Stimulated activated naive CD8-positive, alpha-beta T cell treated with anti-CD3 and anti-CD28 coated beads, Interleukin-15, amount 100 ng/mL, for 72 hours (primary cell): ENCODE measurements around the gene PIK3AP1.

Source experiments
- ATAC-seq: fragments of 150-1000 bp; cut with Tn5 transposase; 2 replicates; pipeline ENCODE4 v1.10.0; 2021; ENCODE audit warnings: mild to moderate bottlenecking, moderate library complexity
- DNase-seq, 2 donors: peaks; one replicate each; pipeline ENCODE4 v3.0.0; 2021 to 2022
- H3K27ac Mint-ChIP-seq, 2 donors: one replicate each; pipeline ENCODE4 v1.8.0; 2022; ENCODE audit warnings: mild to moderate bottlenecking in 2 of 2, mixed read lengths in 2 of 2, moderate library complexity in 2 of 2
- H3K27me3 Mint-ChIP-seq: one replicate; pipeline ENCODE4 v1.8.0; 2022; ENCODE audit warnings: mixed read lengths
- H3K4me1 Mint-ChIP-seq: one replicate; pipeline ENCODE4 v1.8.0; 2022; ENCODE audit warnings: mild to moderate bottlenecking, mixed read lengths
- H3K4me3 Mint-ChIP-seq, 2 donors: one replicate each; pipeline ENCODE4 v1.8.0; 2022; ENCODE audit warnings: mild to moderate bottlenecking in 2 of 2, mixed read lengths in 2 of 2, moderate library complexity in 1 of 2
- H3K9me3 Mint-ChIP-seq, 2 donors: one replicate each; pipeline ENCODE4 v1.8.0; 2022; ENCODE audit warnings: mixed read lengths in 2 of 2

The PIK3AP1 gene

GRCh38 chr10:96606946-96607345 is 113.4 kb downstream of the PIK3AP1 start:
- no peaks in the 10 kb centered on the region for H3K27me3 Mint-ChIP-seq
- no peaks in the 10 kb centered on the region for H3K9me3 Mint-ChIP-seq
- H3K4me3 Mint-ChIP-seq = no peak overlapping the region
- H3K4me1 Mint-ChIP-seq = peaks cover 6% of the 10 kb centered on the region
- H3K27ac Mint-ChIP-seq = no peak overlapping the region
- ATAC-seq (no peak), DNase-seq (no peak)

DNA sequence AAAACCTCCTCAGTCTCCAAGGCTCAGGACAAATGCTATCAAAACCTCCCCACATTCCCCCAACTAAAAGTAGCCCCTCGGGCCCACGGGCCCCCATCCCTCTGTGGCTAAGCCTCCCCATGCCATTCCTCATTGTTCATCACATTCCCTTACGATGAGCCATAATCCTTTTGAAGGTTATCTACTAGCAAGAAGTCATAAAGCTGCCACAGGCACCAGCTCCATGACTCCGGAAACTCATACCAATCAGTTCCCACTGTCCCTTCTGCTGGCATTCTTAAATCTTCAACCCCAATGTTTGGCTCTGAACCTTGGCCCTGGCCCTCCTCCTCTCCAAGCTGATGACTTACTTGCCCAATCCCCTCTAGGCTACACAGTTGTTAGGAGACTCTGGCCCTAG is 114.1 kb downstream of the PIK3AP1 start:
- Mint-ChIP-seq H3K27ac (no peak overlapping the region), H3K4me1 (peaks cover 6% of the 10 kb centered on the region), H3K9me3 (no peaks in the 10 kb centered on the region), H3K27me3 (no peaks in the 10 kb centered on the region), H3K4me3 (no peak overlapping the region)
- no peak for ATAC-seq
- DNase-seq = no peak

- H3K4me3 Mint-ChIP-seq = no peak overlapping the region
- no peaks in the 10 kb centered on the region for H3K27me3 Mint-ChIP-seq
- ATAC-seq (no peak), DNase-seq (no peak)
- H3K27ac Mint-ChIP-seq = no peak overlapping the region
- no peaks in the 10 kb centered on the region for H3K4me1 Mint-ChIP-seq
- H3K9me3 Mint-ChIP-seq = no peaks in the 10 kb centered on the region
Observed at GRCh38 chr10:96600337-96600736, 120.0 kb downstream of the PIK3AP1 start.

GRCh38 chr10:96598846-96599245 is 121.5 kb downstream of the PIK3AP1 start:
- ATAC-seq (no peak), DNase-seq (no peak)
- H3K4me1 Mint-ChIP-seq = no peaks in the 10 kb centered on the region
- no peak overlapping the region for H3K27ac Mint-ChIP-seq
- no peak overlapping the region for H3K4me3 Mint-ChIP-seq
- H3K9me3 Mint-ChIP-seq = no peaks in the 10 kb centered on the region
- H3K27me3 Mint-ChIP-seq = no peaks in the 10 kb centered on the region

DNA sequence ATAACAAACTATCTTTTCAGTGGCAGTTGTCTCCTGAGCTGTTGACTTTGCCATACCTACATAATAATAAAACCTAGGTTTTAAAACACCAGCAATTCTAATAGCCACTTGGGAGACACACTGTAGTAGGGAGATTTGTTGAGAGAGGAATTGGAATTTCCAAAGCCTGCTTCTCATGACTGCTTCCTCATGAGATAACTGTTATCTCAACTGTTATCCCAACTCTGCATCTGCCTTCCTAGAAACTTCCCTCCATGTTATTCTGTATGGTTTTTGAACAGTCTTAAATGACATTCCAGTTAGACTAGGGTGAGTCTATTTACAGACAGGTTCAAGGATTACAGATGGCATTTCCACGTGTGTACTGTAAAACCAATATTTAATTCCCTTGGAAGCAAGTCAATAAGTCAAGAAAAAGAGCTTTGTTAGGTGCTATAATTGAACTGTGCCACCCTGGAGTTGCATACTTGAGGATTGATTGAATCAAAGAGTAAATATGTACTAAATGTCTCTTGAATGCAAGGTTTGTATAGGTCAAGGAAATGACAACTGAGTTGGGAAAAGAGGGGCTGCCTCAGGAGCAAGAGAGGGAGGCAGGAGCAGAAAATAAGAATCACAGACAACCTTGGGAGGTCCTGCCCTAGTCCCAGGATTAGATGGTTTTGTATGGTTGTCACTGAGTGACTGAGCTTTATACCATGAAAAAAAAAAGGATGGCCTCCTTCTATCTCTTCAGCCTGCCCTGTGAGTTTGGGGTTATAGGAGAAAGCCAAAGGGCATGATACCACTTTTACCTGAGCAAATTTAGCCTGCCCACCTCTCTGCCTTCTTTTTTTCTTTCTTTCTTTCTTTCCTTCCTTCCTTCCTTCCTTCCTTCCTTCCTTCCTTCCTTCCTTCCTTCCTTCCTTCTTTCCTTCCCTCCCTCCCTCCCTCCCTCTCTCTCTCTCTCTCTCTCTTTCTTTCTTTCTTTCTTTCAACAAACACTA is 123.6 kb downstream of the PIK3AP1 start:
- no peaks in the 10 kb centered on the region for H3K9me3 Mint-ChIP-seq
- no peak overlapping the region for H3K27ac Mint-ChIP-seq
- H3K4me3 Mint-ChIP-seq = no peak overlapping the region
- DNase-seq = no peak
- H3K27me3 Mint-ChIP-seq = no peaks in the 10 kb centered on the region
- ATAC-seq = no peak
- H3K4me1 Mint-ChIP-seq = peaks cover 4% of the 10 kb centered on the region

DNA sequence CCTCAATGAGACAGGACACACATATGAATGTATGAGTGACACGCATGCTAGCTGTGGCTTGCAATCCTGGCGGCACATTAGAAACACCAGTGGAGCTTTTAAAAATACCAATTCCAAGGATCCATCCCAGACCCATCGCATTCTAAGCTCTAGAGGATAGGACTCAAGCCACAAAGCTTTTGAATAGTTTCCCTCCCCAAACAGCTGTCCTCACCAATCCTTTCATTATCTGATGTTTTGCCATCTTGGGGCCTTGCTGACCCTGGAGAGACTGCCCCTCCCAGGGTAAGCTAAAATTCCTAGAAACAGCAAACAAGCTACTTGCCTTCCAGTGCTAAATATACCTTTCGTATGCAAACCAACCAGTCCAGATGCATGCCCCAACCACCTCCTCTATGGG is 124.6 kb downstream of the PIK3AP1 start:
- no peak for ATAC-seq
- DNase-seq = no peak
- Mint-ChIP-seq H3K4me1 (peaks cover 8% of the 10 kb centered on the region), H3K27ac (no peak overlapping the region), H3K9me3 (no peaks in the 10 kb centered on the region), H3K27me3 (no peaks in the 10 kb centered on the region), H3K4me3 (no peak overlapping the region)

GRCh38 chr10:96591946-96592345 is 128.4 kb downstream of the PIK3AP1 start:
- H3K4me3 Mint-ChIP-seq = no peak overlapping the region
- H3K9me3 Mint-ChIP-seq = no peaks in the 10 kb centered on the region
- no peak for ATAC-seq
- DNase-seq = no peak
- no peak overlapping the region for H3K27ac Mint-ChIP-seq
- H3K27me3 Mint-ChIP-seq = no peaks in the 10 kb centered on the region
- peaks cover 8% of the 10 kb centered on the region for H3K4me1 Mint-ChIP-seq

GRCh38 chr10:96588616-96589419 is 131.5 kb downstream of the PIK3AP1 start:
- Mint-ChIP-seq H3K4me3 (no peak overlapping the region), H3K9me3 (no peaks in the 10 kb centered on the region), H3K27me3 (no peaks in the 10 kb centered on the region), H3K4me1 (peaks cover 16% of the 10 kb centered on the region), H3K27ac (no peak overlapping the region)
- DNase-seq (peak; percentile 32 to 61), ATAC-seq (peak; percentile 84)

- no peak overlapping the region for H3K4me3 Mint-ChIP-seq
- ATAC-seq (no peak), DNase-seq (no peak)
- H3K27ac Mint-ChIP-seq = no peak overlapping the region
- H3K27me3 Mint-ChIP-seq = no peaks in the 10 kb centered on the region
- no peaks in the 10 kb centered on the region for H3K9me3 Mint-ChIP-seq
- peaks cover 23% of the 10 kb centered on the region for H3K4me1 Mint-ChIP-seq
Observed at GRCh38 chr10:96588060-96588554, 132.2 kb downstream of the PIK3AP1 start.

DNA sequence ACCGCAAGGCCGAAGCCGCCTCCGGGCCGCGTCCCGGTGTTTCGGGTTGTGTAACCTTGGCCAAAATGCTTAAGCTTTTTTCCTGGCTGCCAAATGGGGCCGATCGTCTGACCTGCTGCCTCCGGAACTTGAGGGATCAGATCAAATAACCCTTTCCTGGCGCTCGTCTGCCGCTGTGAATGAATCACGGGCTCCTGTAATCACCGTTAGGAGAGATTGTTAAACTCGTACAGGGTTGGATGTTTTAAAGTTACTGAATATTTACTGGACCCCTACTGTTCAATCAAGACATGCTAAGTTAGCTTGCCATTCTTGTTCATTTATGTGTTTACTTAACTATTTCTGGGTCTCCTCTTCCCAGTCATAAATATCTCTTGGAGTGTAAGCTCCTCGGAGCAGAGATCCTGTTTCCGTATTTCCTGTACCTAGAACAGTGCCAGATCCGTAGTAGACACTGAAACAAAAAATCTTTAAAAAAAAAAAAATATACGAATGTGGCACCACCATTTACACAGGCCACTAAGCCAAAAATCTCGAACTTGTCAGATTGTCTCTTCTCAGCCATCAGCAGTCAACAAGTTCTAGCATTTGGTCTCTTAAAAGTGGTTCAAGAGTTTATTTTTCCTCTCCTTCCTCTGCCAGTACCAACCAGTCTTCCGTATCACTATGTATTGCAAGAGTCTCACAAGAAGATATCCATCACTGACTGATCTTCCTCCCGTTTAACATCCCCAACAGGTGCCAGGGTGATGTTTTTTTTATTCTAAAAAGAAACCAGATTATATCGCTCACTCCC is 132.9 kb downstream of the PIK3AP1 start:
- peak overlapping the region in 1 of 2 donors; percentile 96 for H3K27ac Mint-ChIP-seq
- no peak for DNase-seq
- no peak overlapping the region for H3K4me3 Mint-ChIP-seq
- H3K9me3 Mint-ChIP-seq = no peaks in the 10 kb centered on the region
- no peaks in the 10 kb centered on the region for H3K27me3 Mint-ChIP-seq
- ATAC-seq = peak; percentile 11
- H3K4me1 Mint-ChIP-seq = peaks cover 29% of the 10 kb centered on the region

GRCh38 chr10:96586419-96587263 is 133.7 kb downstream of the PIK3AP1 start, which contains the start of gene TM9SF3:
Gene TM9SF3 (minus strand): TSS chr10:96587012. CDS start chr10:96586835, 177 bp downstream.
- ATAC-seq = peak; percentile 85
- H3K4me1 Mint-ChIP-seq = peaks cover 28% of the 10 kb centered on the region

DNA sequence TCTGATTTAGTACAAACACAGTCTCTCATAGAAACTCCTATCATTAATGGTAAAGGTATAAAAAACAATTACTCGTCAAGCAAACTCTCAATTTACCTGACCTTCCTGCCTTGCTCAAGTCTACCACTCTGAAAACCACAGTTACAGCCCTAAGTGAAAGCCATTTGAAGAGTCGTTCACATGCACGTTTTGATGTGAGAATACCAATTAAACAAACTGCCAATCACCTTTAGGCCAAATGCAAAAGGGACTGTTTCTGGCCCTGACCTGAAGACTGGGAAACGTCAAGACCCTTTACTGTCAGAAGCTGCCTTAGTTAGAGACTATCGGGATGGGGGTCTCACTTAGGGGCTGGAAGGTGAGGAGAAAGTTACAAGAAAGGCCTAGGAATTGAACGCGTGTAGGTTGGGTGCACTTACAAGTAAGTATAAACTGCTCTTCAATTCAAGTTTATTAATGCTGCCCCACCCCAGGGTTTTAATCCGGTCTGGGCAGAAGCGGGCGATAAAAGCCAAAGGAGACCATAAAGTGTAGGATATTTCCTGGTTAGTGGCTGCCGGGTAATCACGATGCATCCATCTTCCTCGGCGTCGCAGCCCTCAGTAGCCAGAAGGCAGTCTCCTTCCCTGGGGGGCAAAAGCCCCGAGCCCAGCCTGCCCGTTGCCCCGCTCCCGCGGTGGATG is 134.4 kb downstream of the PIK3AP1 start:
- ATAC-seq = peak; percentile 10
- peaks cover 32% of the 10 kb centered on the region for H3K4me1 Mint-ChIP-seq

More at GRCh38 chr10:96586419-96587263, 133.7 kb downstream of the PIK3AP1 start, which contains the start of gene TM9SF3:
- Mint-ChIP-seq H3K27ac (peak within 1 kb of the TSS; percentile 94 to 97), H3K4me3 (peak within 1 kb of the TSS; percentile 88 to 89), H3K9me3 (no peaks in the 10 kb centered on the region), H3K27me3 (no peaks in the 10 kb centered on the region)
- peak; percentile 88 for DNase-seq

DNA sequence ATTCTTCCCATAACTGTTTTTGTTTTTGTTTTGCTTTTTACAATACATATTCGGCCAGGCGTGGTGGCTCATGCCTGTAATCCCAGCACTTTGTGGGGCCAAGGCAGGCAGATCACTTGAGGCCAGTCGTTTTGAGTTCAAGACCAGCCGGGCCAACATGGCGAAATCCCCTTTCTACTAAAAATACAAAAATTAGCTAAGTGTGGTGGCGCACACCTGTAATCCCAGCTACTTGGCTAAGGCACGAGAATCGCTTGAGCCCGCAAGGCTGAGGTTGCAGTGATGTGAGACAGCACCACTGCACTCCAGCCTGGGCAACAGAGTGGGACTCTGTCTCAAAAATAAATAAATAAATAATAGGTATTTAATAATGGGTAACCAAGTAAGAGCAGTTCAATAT is 135.8 kb downstream of the PIK3AP1 start:
- DNase-seq = no peak
- no peak overlapping the region for H3K27ac Mint-ChIP-seq
- H3K27me3 Mint-ChIP-seq = no peaks in the 10 kb centered on the region
- no peak for ATAC-seq
- peaks cover 43% of the 10 kb centered on the region for H3K4me1 Mint-ChIP-seq
- no peak overlapping the region for H3K4me3 Mint-ChIP-seq
- no peaks in the 10 kb centered on the region for H3K9me3 Mint-ChIP-seq

More for the DNA sequence above, 134.4 kb downstream of the PIK3AP1 start:
- H3K27ac Mint-ChIP-seq = peak overlapping the region; percentile 94 to 97
- H3K27me3 Mint-ChIP-seq = no peaks in the 10 kb centered on the region
- no peak for DNase-seq
- peak overlapping the region; percentile 88 to 89 for H3K4me3 Mint-ChIP-seq
- H3K9me3 Mint-ChIP-seq = no peaks in the 10 kb centered on the region

GRCh38 chr10:96584035-96584434 is 136.3 kb downstream of the PIK3AP1 start:
- H3K9me3 Mint-ChIP-seq = no peaks in the 10 kb centered on the region
- H3K4me1 Mint-ChIP-seq = peaks cover 43% of the 10 kb centered on the region
- ATAC-seq (no peak), DNase-seq (no peak)
- peak overlapping the region; percentile 12 to 42 for H3K4me3 Mint-ChIP-seq
- H3K27ac Mint-ChIP-seq = no peak overlapping the region
- no peaks in the 10 kb centered on the region for H3K27me3 Mint-ChIP-seq
